Loucy (cell line): ENCODE measurements around the gene DNAJB9.

Source experiments
- H2AFZ ChIP-seq: fragments of 200-600 bp; sonication (generic); 2 replicates; pipeline ENCODE4 v1.6.0; 2016; ENCODE audit warnings: antibody characterized with exemption, mild to moderate bottlenecking, low read length, moderate library complexity
- H3F3A ChIP-seq: fragments of 200-600 bp; 2 replicates; pipeline ENCODE4 v1.6.0; 2016; ENCODE audit warnings: antibody characterized with exemption, low read depth, mild to moderate bottlenecking
- H3K27me3 ChIP-seq: fragments of 200-600 bp; sonication (generic); 2 replicates; pipeline ENCODE4 v1.6.1; 2014; ENCODE audit warnings: low read length, mild to moderate bottlenecking; ENCODE audit not compliant: insufficient read depth, poor library complexity, severe bottlenecking
- H3K36me3 ChIP-seq: fragments of 200-600 bp; sonication (generic); 2 replicates; pipeline ENCODE4 v1.6.1; 2016; ENCODE audit warnings: low read length; ENCODE audit not compliant: insufficient read depth
- H3K4me1 ChIP-seq: fragments of 200-600 bp; sonication (generic); 2 replicates; pipeline ENCODE4 v1.5.1; 2014; ENCODE audit warnings: low read length, mild to moderate bottlenecking; ENCODE audit not compliant: insufficient read depth, poor library complexity, severe bottlenecking
- H3K4me2 ChIP-seq: fragments of 200-600 bp; sonication (generic); 2 replicates; pipeline ENCODE4 v1.6.0; 2014; ENCODE audit warnings: antibody characterized with exemption, low read length, low read depth, mild to moderate bottlenecking; ENCODE audit not compliant: poor library complexity, severe bottlenecking
- H3K4me3 ChIP-seq: fragments of 200-600 bp; sonication (generic); 2 replicates; pipeline ENCODE4 v1.5.1; 2014; ENCODE audit warnings: low read length, mild to moderate bottlenecking, mixed read lengths; ENCODE audit not compliant: poor library complexity, severe bottlenecking
- H3K79me2 ChIP-seq: fragments of 200-600 bp; sonication (generic); 2 replicates; pipeline ENCODE4 v1.6.1; 2014; ENCODE audit warnings: low read length; ENCODE audit not compliant: insufficient read depth
- H3K9ac ChIP-seq: fragments of 200-600 bp; sonication (generic); 2 replicates; pipeline ENCODE4 v1.6.0; 2014; ENCODE audit warnings: mild to moderate bottlenecking, low read depth, low read length, moderate library complexity; ENCODE audit not compliant: poor library complexity, severe bottlenecking
- H3K9me2 ChIP-seq: fragments of 200-600 bp; sonication (generic); replicated peaks from 2 replicates; pipeline ENCODE4 v1.6.1; 2016; ENCODE audit warnings: low read depth, low read length, mixed read lengths
- H3K9me3 ChIP-seq: fragments of 200-600 bp; sonication (generic); 2 replicates; pipeline ENCODE4 v1.6.1; 2014; ENCODE audit warnings: mild to moderate bottlenecking, antibody characterized with exemption, low read length, low read depth; ENCODE audit not compliant: insufficient read depth
- H4K20me1 ChIP-seq: fragments of 200-600 bp; sonication (generic); 2 replicates; pipeline ENCODE4 v1.6.0; 2014; ENCODE audit warnings: antibody characterized with exemption, low read length, mild to moderate bottlenecking; ENCODE audit not compliant: insufficient read depth, poor library complexity, severe bottlenecking
- CTCF ChIP-seq: fragments of 200-600 bp; sonication (generic); conservative IDR thresholded peaks from 2 replicates; pipeline ENCODE4 v1.5.1; 2014; ENCODE audit warnings: mild to moderate bottlenecking, antibody characterized with exemption, low read length
- EZH2phosphoT487 ChIP-seq: fragments of 200-600 bp; IDR thresholded peaks from 2 replicates; pipeline ENCODE4 v1.6.1; 2018; ENCODE audit warnings: antibody characterized with exemption, mild to moderate bottlenecking, moderate library complexity, borderline replicate concordance

Gene DNAJB9

GRCh38 chr7:108578937-108579336 is 9.3 kb downstream of the DNAJB9 start:
- peaks cover 14% of the 10 kb centered on the region for H4K20me1 ChIP-seq
- peaks cover 6% of the 10 kb centered on the region; the same call in 1 of the 2 replicates for H3K9me3 ChIP-seq
- H3K9ac ChIP-seq, result no peak overlapping the region
- H3K27me3 ChIP-seq, result no peaks in the 10 kb centered on the region
- no peak overlapping the region for H2AFZ ChIP-seq
- peaks cover 8% of the 10 kb centered on the region; the same call in 1 of the 2 replicates for H3K36me3 ChIP-seq
- no peak overlapping the region for H3K4me3 ChIP-seq
- H3F3A ChIP-seq, result no peaks in the 10 kb centered on the region
- no peaks in the 10 kb centered on the region for H3K9me2 ChIP-seq
- no peak for TF ChIP-seq EZH2phosphoT487
- no peak for TF ChIP-seq CTCF
- no peak overlapping the region for H3K4me2 ChIP-seq
- H3K79me2 ChIP-seq, result peaks cover 20% of the 10 kb centered on the region
- H3K4me1 ChIP-seq, result peaks cover 17% of the 10 kb centered on the region

- Histone ChIP-seq H4K20me1 (peaks cover 1% of the 10 kb centered on the region), H3K27me3 (no peaks in the 10 kb centered on the region), H3K36me3 (peaks cover 6% of the 10 kb centered on the region; the same call in 1 of the 2 replicates), H3K4me3 (no peak overlapping the region), H3K4me2 (no peak overlapping the region), H3K79me2 (peaks cover 7% of the 10 kb centered on the region), H2AFZ (no peak overlapping the region), H3K9me3 (peaks cover 6% of the 10 kb centered on the region; the same call in 1 of the 2 replicates), H3K9me2 (no peaks in the 10 kb centered on the region), H3K9ac (no peak overlapping the region), H3K4me1 (peaks cover 8% of the 10 kb centered on the region), H3F3A (no peaks in the 10 kb centered on the region)
- no peak for TF ChIP-seq CTCF
- no peak for TF ChIP-seq EZH2phosphoT487
These were observed 10.6 kb downstream of the DNAJB9 start for GRCh38 chr7:108580298-108580697.

- TF ChIP-seq CTCF (no peak), EZH2phosphoT487 (no peak)
- Histone ChIP-seq H3K9me3 (peaks cover 6% of the 10 kb centered on the region; the same call in 1 of the 2 replicates), H2AFZ (no peak overlapping the region), H3K27me3 (no peaks in the 10 kb centered on the region), H3K9ac (no peak overlapping the region), H3K36me3 (peaks cover 3% of the 10 kb centered on the region; the same call in 1 of the 2 replicates), H3K4me2 (no peak overlapping the region), H3K4me3 (no peak overlapping the region), H3F3A (no peaks in the 10 kb centered on the region), H4K20me1 (no peaks in the 10 kb centered on the region), H3K79me2 (no peaks in the 10 kb centered on the region), H3K4me1 (no peaks in the 10 kb centered on the region), H3K9me2 (no peaks in the 10 kb centered on the region)
These were observed 12.2 kb downstream of the DNAJB9 start for GRCh38 chr7:108581655-108582491.
